Right lobe of liver (tissue), 4 donors: Measurements from ENCODE around the gene ZNF576.

Source experiments
- CTCF ChIP-seq, 4 donors: fragments of 200-600 bp in 3 of 4; fragments of 450-650 bp in 1 of 4; IDR thresholded peaks; one replicate each; pipeline versions ENCODE4 v1.5.1 to v1.8.0; 2016 to 2022; ENCODE audit warnings: antibody characterized with exemption in 4 of 4, mild to moderate bottlenecking in 2 of 4
- POLR2A ChIP-seq: fragments of 450-650 bp; IDR thresholded peaks from one replicate; pipeline ENCODE4 v1.6.1; 2017; ENCODE audit warnings: antibody characterized with exemption, mild to moderate bottlenecking
- donor health status: DM: no; HTN: no; CAD: no.
- donor health status: DM: no; HTN: no; CAD: no.
- donor health status: DM: no; HTN: yes; CAD: no.

- no peak for TF ChIP-seq CTCF (IDR thresholded peaks at IDR 0.05)
- TF ChIP-seq POLR2A: no peak
These were observed 44.3 kb upstream of the ZNF576 start for GRCh38 chr19:43552198-43552450.
